ENCODE data around the gene KCNQ2. TPM values are rescaled to one million over a fixed set of nuclear protein-coding genes. Genes with fewer than 3 reads are reported as not detected.

The KCNQ2 gene
- total RNA-seq, 4 donors from 2014 or later: not detected

- no peak for TF ChIP-seq CTCF (IDR thresholded peaks at IDR 0.05; ENCODE audit: low read depth)
Measured at GRCh38 chr20:63406011-63406410, 66.4 kb downstream of the KCNQ2 start.

GRCh38 chr20:63405102-63405730, 67.2 kb downstream of the KCNQ2 start:
- TF ChIP-seq CTCF (IDR thresholded peaks at IDR 0.05; ENCODE audit: low read depth): no peak

- no peak for TF ChIP-seq CTCF (IDR thresholded peaks at IDR 0.05; ENCODE audit: low read depth)
Measured at GRCh38 chr20:63404129-63405085, 68.0 kb downstream of the KCNQ2 start.

- no peak for TF ChIP-seq CTCF (IDR thresholded peaks at IDR 0.05; ENCODE audit: low read depth)
Measured at GRCh38 chr20:63403403-63404105, 68.9 kb downstream of the KCNQ2 start.

GRCh38 chr20:63402860-63403220, 69.6 kb downstream of the KCNQ2 start:
- TF ChIP-seq CTCF (IDR thresholded peaks at IDR 0.05; ENCODE audit: low read depth): no peak

- no peak for TF ChIP-seq CTCF (IDR thresholded peaks at IDR 0.05; ENCODE audit: low read depth)
Measured at GRCh38 chr20:63402181-63402859, 70.1 kb downstream of the KCNQ2 start.

Measured in subcutaneous adipose tissue (tissue), 4 donors.